ENCODE results near the gene FAM168A. TPM values are rescaled to one million over a fixed set of nuclear protein-coding genes. Genes with fewer than 3 reads are reported as not detected.

Gene FAM168A
- 10 to 100 TPM in 2 of 3 donors, 1 to 10 TPM in 1; 6.8 to 11.1 (median 10.0) TPM for polyA plus RNA-seq

GRCh38 chr11:73597956-73598718, at the start of gene FAM168A:
TSS of gene FAM168A (minus strand) at chr11:73598112. CDS start at chr11:73468474, 129,638 bp downstream.
- WGBS, 3 donors: 0 to 1% (median 1%) methylated on average over 42 to 64 of the region's 64 CpGs
- H3K27ac ChIP-seq (ENCODE audit: low read depth, low read length): no peak within 1 kb of the TSS

- H3K27ac ChIP-seq (ENCODE audit: low read depth, low read length): no peak overlapping the region
- 9 to 15% (median 13%) methylated on average over 21 to 23 of the region's 23 CpGs for whole genome bisulfite sequencing, 3 donors
Measured at GRCh38 chr11:73647459-73648100, 49.7 kb upstream of the FAM168A start.

GRCh38 chr11:73645972-73646631, 48.2 kb upstream of the FAM168A start, which contains the start of gene PLEKHB1:
TSS of gene PLEKHB1 (plus strand) at chr11:73646581. CDS start at chr11:73646609, 28 bp downstream.
- 49 to 55% (median 49%) methylated on average over 25 to 26 of the region's 26 CpGs for whole genome bisulfite sequencing, 3 donors
- H3K27ac ChIP-seq (ENCODE audit: low read depth, low read length): no peak within 1 kb of the TSS

GRCh38 chr11:73645121-73645969, 47.4 kb upstream of the FAM168A start:
- WGBS, 3 donors: 36 to 59% (median 39%) methylated on average over 15 to 16 of the region's 16 CpGs
- no peak overlapping the region for H3K27ac ChIP-seq (ENCODE audit: low read depth, low read length)

- no peak overlapping the region for H3K27ac ChIP-seq (ENCODE audit: low read depth, low read length)
Measured at GRCh38 chr11:73641668-73642067, 43.8 kb upstream of the FAM168A start.

GRCh38 chr11:73640592-73640991, 42.7 kb upstream of the FAM168A start:
- WGBS, 3 donors: 16 to 43% (median 24%) methylated on average over 2 of the region's 2 CpGs
- H3K27ac ChIP-seq (ENCODE audit: low read depth, low read length): no peak overlapping the region

- H3K27ac ChIP-seq (ENCODE audit: low read depth, low read length): no peak overlapping the region
- 63 to 81% (median 76%) methylated on average over 1 of the region's 1 CpG for WGBS, 3 donors
Measured at GRCh38 chr11:73637012-73637411, 39.1 kb upstream of the FAM168A start.

DNA sequence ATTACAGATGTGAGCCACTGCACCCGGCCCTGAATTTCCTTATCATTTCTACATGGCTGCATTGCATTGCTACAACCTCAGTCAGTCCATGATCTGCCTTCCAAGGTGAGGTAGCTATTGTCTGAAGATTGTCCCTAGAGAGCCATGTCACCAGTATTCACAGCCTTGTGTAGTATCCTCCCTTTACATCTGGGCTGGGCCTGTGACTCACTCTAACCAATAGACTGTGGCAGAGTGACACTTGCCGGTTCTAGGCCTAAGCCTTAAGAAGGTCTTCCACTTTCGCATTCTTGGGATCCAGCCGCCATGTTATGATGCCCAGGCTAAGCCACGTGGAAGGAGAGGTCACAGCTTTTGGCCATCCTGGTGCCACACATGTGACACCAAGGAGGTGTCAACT, 38.3 kb upstream of the FAM168A start:
- whole genome bisulfite sequencing, 3 donors: 91 to 94% (median 92%) methylated on average over 5 of the region's 5 CpGs
- no peak overlapping the region for H3K27ac ChIP-seq (ENCODE audit: low read depth, low read length)

DNA sequence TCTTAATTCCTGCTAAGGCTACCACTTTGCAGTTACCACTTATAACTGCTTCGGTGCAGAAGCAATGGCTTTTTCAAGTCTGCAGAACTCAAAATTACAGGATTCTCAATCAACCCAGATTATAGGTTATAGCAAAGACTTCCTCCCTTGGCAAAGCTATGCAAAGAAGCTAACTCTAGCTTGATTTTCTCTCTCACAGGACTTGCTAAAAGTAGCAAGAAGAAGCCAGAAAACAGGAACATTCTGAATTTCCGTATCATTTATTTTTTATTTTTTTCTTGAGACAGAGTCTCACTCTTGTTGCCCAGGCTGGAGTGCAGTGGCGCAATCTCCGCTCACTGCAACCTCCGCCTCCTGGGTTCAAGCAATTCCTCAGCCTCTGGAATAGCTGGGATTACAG, 37.8 kb upstream of the FAM168A start:
- H3K27ac ChIP-seq (ENCODE audit: low read depth, low read length): no peak overlapping the region
- WGBS, 3 donors: 78 to 92% (median 81%) methylated on average over 5 of the region's 5 CpGs

GRCh38 chr11:73633999-73634398, 36.1 kb upstream of the FAM168A start:
- WGBS, 3 donors: 74 to 79% (median 76%) methylated on average over 2 of the region's 2 CpGs
- H3K27ac ChIP-seq (ENCODE audit: low read depth, low read length): no peak overlapping the region

- WGBS, 3 donors: 95 to 96% (median 96%) methylated on average over 4 of the region's 4 CpGs
Measured at GRCh38 chr11:73632996-73633395, 35.1 kb upstream of the FAM168A start.

GRCh38 chr11:73629907-73630306, 32.0 kb upstream of the FAM168A start:
- WGBS, 3 donors: 69 to 75% (median 73%) methylated on average over 7 of the region's 7 CpGs
- H3K27ac ChIP-seq (ENCODE audit: low read depth, low read length): no peak overlapping the region

More at GRCh38 chr11:73632996-73633395, 35.1 kb upstream of the FAM168A start:
- H3K27ac ChIP-seq (ENCODE audit: low read depth, low read length): no peak overlapping the region

GRCh38 chr11:73625696-73626318, 27.9 kb upstream of the FAM168A start:
- 19 to 25% (median 19%) methylated on average over 19 of the region's 19 CpGs for WGBS, 3 donors
- no peak overlapping the region for H3K27ac ChIP-seq (ENCODE audit: low read depth, low read length)

GRCh38 chr11:73623686-73624085, 25.8 kb upstream of the FAM168A start:
- no peak overlapping the region for H3K27ac ChIP-seq (ENCODE audit: low read depth, low read length)
- 20 to 34% (median 24%) methylated on average over 3 of the region's 3 CpGs for WGBS, 3 donors

DNA sequence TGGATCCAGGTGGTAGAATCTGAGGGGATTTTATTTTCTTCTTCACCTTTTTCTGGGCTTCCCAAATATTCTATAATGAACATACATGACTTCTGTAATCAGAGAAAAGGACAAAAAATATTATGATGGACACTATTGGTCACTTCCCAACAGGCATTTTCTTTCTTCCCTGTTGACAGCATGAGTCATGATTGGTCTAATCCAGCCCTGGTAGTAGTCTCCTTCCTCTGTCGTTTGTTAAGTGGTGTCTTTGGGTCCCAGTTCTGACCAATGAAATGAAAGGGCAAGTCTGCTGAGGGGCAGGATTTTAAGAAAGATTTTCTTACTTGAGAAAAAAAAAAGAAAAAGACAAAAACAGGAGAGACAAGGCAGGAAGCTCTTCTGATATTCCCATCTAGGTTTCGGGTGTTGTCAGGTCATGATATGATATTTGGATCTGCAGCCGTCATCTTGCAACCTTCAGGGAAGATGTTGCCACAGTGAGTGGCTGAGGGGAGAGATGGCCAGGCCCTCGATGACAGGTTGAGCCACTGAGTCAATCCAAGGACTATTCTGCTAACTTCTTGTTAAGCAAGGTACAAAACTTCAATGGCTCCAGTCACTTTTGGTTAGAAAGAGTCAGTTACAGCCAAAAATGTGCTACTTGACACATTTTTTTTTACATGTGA, 25.1 kb upstream of the FAM168A start:
- no peak overlapping the region for H3K27ac ChIP-seq (ENCODE audit: low read depth, low read length)
- 50 to 63% (median 50%) methylated on average over 4 of the region's 4 CpGs for WGBS, 3 donors

- no peak overlapping the region for H3K27ac ChIP-seq (ENCODE audit: low read depth, low read length)
Measured at GRCh38 chr11:73614591-73614990, 16.7 kb upstream of the FAM168A start.

DNA sequence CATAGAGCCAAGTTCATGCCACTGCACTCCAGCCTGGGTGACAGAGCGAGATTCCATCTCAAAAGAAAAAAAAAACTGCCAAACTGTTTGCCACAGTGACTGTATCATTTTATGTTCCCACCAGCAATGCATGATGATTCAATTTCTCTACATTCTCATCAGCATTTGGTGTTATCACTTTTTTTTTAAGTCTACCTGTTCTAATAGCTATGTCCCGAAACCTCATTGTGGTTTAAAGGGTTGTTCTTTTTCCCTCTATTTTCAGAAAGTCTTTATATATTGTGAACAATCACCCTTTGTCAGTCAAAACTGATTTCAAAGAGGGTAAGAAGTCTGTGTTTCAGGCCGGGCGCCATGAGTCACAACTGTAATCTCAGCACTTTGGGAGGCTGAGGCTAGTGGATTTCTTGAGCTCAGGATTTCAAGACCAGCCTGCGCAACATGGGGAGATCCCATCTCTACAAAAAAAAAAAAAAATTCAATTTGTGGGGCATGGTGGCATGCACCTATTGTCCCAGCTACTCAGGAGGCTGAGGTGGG, 14.8 kb upstream of the FAM168A start:
- no peak overlapping the region for H3K27ac ChIP-seq (ENCODE audit: low read depth, low read length)
- 84 to 92% (median 91%) methylated on average over 5 of the region's 5 CpGs for WGBS, 3 donors
